Measurements from ENCODE around the gene CISTR.

Gene CISTR

GRCh38 chr12:53746592-53747092 lies 5.1 kb downstream of the CISTR start (continued):
- TF ChIP-seq KLF17 (tag by site-specific recombination; IDR thresholded peaks at IDR 0.05) (0 out of 2 replicates have a peak, but pooled peaks have one; percentile 61), ZBTB11 (tag by site-specific recombination; conservative IDR thresholded peaks at IDR 0.05; ENCODE audit: low read depth) (no peak), PRDM1 (tag by site-specific recombination; IDR thresholded peaks at IDR 0.05) (peak; percentile 72), EGR2 (tag by site-specific recombination; IDR thresholded peaks at IDR 0.05; ENCODE audit: low read depth) (0 out of 2 replicates have a peak, but pooled peaks have one; percentile 18), ZNF148 (tag by site-specific recombination; IDR thresholded peaks at IDR 0.05; ENCODE audit: borderline replicate concordance) (no peak), ZNF248 (tag by site-specific recombination; IDR thresholded peaks at IDR 0.05) (no peak), ZNF654 (tag by site-specific recombination; IDR thresholded peaks at IDR 0.05; ENCODE audit: low read depth) (peak; percentile 98), ZNF449 (tag by site-specific recombination; IDR thresholded peaks at IDR 0.05) (peak; percentile 37; the same call in 1 of the 2 replicates), OSR2 (tag by site-specific recombination; IDR thresholded peaks at IDR 0.05) (no peak), ELK4 (IDR thresholded peaks at IDR 0.05; ENCODE audit: borderline replicate concordance, low read depth, low read length) (no peak), ZNF707 (tag by site-specific recombination; IDR thresholded peaks at IDR 0.05) (no peak), ZBTB8A (tag by site-specific recombination; IDR thresholded peaks at IDR 0.05) (peak; percentile 26; the same call in 1 of the 2 replicates), ATF2 (tag by site-specific recombination; IDR thresholded peaks at IDR 0.05; ENCODE audit: low read depth) (no peak), ZBTB7A (tag by site-specific recombination; IDR thresholded peaks at IDR 0.05; ENCODE audit: low read depth) (no peak; the same call in 1 of the 2 replicates), ZNF335 (tag by site-specific recombination; conservative IDR thresholded peaks at IDR 0.05) (peak; percentile 56), HOXA7 (CRISPR knock-in tag; IDR thresholded peaks at IDR 0.05; ENCODE audit: borderline replicate concordance) (no peak), PATZ1 (tag by site-specific recombination; IDR thresholded peaks at IDR 0.05) (no peak), ZNF426 (tag by site-specific recombination; IDR thresholded peaks at IDR 0.05) (no peak), ZNF76 (tag by site-specific recombination; IDR thresholded peaks at IDR 0.05; ENCODE audit: borderline replicate concordance, low read depth) (peak; percentile 57; the same call in 1 of the 2 replicates), GLI4 (tag by site-specific recombination; IDR thresholded peaks at IDR 0.05) (no peak)

All from HEK293 (cell line).